ENCODE data around the gene ST3GAL4. TPM values are rescaled to one million over a fixed set of nuclear protein-coding genes. Genes with fewer than 3 reads are reported as not detected.

The ST3GAL4 gene
- polyA plus RNA-seq, 1 of the 3 experiments (the other 2 are of a cell fraction), result 32.0 TPM

- Histone ChIP-seq H3K36me3 (replicated peaks in 1 of 2; ENCODE audit: control insufficient read depth in 1 of 2, insufficient read depth in 2 of 2, low read length in 1 of 2) (peaks cover 0 to 2% of the 10 kb centered on the region in 2 experiments), H3K27ac (ENCODE audit: low read depth in 2 of 2, low read length in 1 of 2) (no peak overlapping the region), H3K27me3 (ENCODE audit: insufficient read depth) (no peaks in the 10 kb centered on the region), H3K9me3 (no peaks in the 10 kb centered on the region), H3K79me2 (ENCODE audit: insufficient read depth) (no peaks in the 10 kb centered on the region), H3K4me1 (ENCODE audit: control insufficient read depth in 1 of 2, insufficient read depth in 2 of 2, low read depth in 1 of 2, low read length in 1 of 2) (peaks cover 0 to 3% of the 10 kb centered on the region in 2 experiments; a peak in 1 of 4 replicates), H3K4me2 (no peak overlapping the region), H2AFZ (ENCODE audit: low read depth) (no peak overlapping the region), H3F3A (replicated peaks; ENCODE audit: insufficient read depth) (no peaks in the 10 kb centered on the region), H4K20me1 (ENCODE audit: insufficient read depth) (no peaks in the 10 kb centered on the region), H3K9me2 (no peaks in the 10 kb centered on the region), H3K9ac (no peak overlapping the region), H3K4me3 (ENCODE audit: low read depth in 2 of 2, low read length in 1 of 2) (no peak overlapping the region)
- POLR2A ChIA-PET, result no interaction called here
- 98% methylated on average over 7 of the region's 7 CpGs for WGBS (ENCODE audit: low lambda C conversion rate)
- TF ChIP-seq MXI1 (IDR thresholded peaks at IDR 0.05; ENCODE audit: low read depth, low read length), result no peak
- TF ChIP-seq USF2 (IDR thresholded peaks at IDR 0.05; ENCODE audit: borderline replicate concordance, low read depth, low read length), result no peak
- TF ChIP-seq PBX3 (IDR thresholded peaks at IDR 0.05), result no peak
- no peak for TF ChIP-seq CHD2 (IDR thresholded peaks at IDR 0.05; ENCODE audit: low read length, partially characterized antibody)
- TF ChIP-seq RAD21 (IDR thresholded peaks at IDR 0.05; ENCODE audit: low read length), result no peak
- no peak for TF ChIP-seq RCOR1 (IDR thresholded peaks at IDR 0.05; ENCODE audit: low read length)
- TF ChIP-seq POLR2AphosphoS5 (IDR thresholded peaks at IDR 0.05; ENCODE audit: low read depth, low read length), result no peak
- no peak for TF ChIP-seq EZH2phosphoT487 (IDR thresholded peaks at IDR 0.05; ENCODE audit: borderline replicate concordance, low read depth)
- TF ChIP-seq GATA2 (CRISPR knock-in tag; IDR thresholded peaks at IDR 0.05), result no peak
- TF ChIP-seq IRF3 (IDR thresholded peaks at IDR 0.05; ENCODE audit: low read depth, low read length), result no peak
- TF ChIP-seq NFIC (IDR thresholded peaks at IDR 0.05; ENCODE audit: borderline replicate concordance), result no peak
- TF ChIP-seq REST (IDR thresholded peaks at IDR 0.05; ENCODE audit: low read depth, low read length), result no peak
- no peak for TF ChIP-seq CTCF (IDR thresholded peaks at IDR 0.05)
- TF ChIP-seq GABPA (IDR thresholded peaks at IDR 0.05; ENCODE audit: low read depth), result no peak
- no peak for TF ChIP-seq EP300 (IDR thresholded peaks at IDR 0.05; ENCODE audit: borderline replicate concordance in 1 of 2, low read depth in 1 of 2, low read length in 1 of 2)
- TF ChIP-seq SIN3A (IDR thresholded peaks at IDR 0.05; ENCODE audit: borderline replicate concordance, low read depth, low read length), result no peak
- CTCF ChIA-PET, result interaction anchor here (1.0 kb wide), 1 partner anchor 66 kb away, joined by 3 read pairs; no protein-coding TSS in a partner anchor
- no peak for DNase-seq
These were observed 59.6 kb downstream of the ST3GAL4 start for GRCh38 chr11:126415128-126415527.
